GM19324 (cell line): ENCODE data around the gene PCDH9.

Experiments used
- ATAC-seq: cut with Tn5 transposase; IDR thresholded peaks from one replicate; pipeline ENCODE4 v1.9.1; 2021; ENCODE audit warnings: mild to moderate bottlenecking, moderate library complexity; ENCODE audit not compliant: unreplicated experiment, low FRiP score

PCDH9 gene

GRCh38 chr13:67168384-67168783, 61.8 kb downstream of the PCDH9 start:
- no peak for ATAC-seq

- ATAC-seq: no peak
Measured at GRCh38 chr13:67167420-67167819, 62.7 kb downstream of the PCDH9 start.

DNA sequence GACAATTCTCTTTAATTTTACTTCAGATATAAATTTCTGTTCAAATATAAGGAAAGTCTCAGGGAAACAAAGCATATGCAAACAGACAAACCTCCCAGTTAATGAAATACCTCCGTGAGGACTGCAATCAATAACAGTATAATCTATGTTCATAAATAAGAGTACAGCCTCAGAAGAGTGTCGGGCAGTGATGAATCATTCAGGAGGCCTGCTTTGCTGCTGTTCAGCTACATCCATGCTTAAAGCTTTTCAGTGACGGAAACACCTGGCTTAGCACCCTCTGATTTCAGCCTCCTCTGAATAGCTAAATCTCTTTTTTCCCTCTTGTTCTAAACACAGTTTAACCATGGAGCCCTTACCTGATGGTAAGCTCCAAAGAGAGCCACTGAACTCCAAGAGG, 69.0 kb downstream of the PCDH9 start:
- no peak for ATAC-seq

- no peak for ATAC-seq
Measured at GRCh38 chr13:67158903-67159302, 71.2 kb downstream of the PCDH9 start.

DNA sequence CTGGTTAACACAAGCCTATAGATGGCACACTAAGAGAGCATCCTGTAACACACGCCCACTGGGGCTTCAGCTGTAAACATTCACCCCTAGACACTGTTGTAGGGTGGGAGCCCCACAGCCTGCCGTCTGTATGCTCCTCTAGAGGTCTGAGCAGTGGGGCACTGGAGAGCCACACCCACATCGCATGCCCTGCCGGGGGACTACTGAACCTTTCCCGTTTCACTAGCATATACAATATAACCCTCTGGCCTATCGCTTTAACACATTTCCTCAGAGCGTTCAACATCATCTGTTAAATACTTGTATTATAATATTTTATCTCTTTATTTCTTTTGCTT, 73.4 kb downstream of the PCDH9 start:
- no peak for ATAC-seq

DNA sequence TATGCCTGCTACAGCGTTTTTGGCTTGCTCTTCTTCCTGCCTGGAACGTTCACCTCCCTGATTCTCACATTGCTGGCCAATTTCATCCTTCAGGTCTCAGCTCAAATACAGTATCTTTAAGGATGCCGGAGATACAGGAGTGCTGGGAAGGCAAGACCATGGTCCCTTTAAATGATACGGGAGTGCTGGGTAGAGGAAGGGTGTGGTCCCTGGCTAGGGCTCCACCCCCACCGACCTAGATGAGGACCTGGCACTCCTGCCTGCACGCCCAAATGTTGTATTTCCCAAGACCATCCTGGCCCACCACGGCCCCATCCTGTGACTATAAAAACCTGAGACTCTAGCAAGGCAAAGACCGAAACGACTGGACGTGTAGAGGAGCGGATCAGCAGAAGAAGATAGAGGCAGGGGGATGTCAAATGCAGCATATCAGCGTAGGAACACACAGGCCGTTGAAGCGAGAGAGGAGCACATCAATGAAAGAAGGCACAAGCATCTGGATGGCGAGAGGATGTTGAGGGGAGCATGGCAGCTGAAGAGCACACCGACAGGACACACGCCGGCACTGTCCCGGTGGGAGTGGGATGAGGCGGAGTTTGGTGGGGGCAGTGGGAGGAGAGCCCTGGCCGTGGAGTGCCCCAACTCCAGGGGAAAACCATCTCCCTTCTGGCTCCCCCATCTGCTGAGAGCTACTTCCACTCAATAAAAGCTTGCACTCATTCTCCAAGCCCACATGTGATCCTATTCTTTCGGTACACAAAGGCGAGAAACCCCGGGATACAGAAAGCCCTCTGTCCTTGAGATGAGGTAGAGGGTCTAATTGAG, 74.0 kb downstream of the PCDH9 start:
- no peak for ATAC-seq

- ATAC-seq: no peak
Measured at GRCh38 chr13:67152085-67152484, 78.1 kb downstream of the PCDH9 start.

- no peak for ATAC-seq
Measured at GRCh38 chr13:67151652-67152051, 78.5 kb downstream of the PCDH9 start.

- no peak for ATAC-seq
Measured at GRCh38 chr13:67150608-67151007, 79.5 kb downstream of the PCDH9 start.

- ATAC-seq: no peak
Measured at GRCh38 chr13:67148161-67148571, 82.0 kb downstream of the PCDH9 start.

GRCh38 chr13:67147342-67148133, 82.6 kb downstream of the PCDH9 start:
- no peak for ATAC-seq

- no peak for ATAC-seq
Measured at GRCh38 chr13:67146523-67147130, 83.5 kb downstream of the PCDH9 start.

DNA sequence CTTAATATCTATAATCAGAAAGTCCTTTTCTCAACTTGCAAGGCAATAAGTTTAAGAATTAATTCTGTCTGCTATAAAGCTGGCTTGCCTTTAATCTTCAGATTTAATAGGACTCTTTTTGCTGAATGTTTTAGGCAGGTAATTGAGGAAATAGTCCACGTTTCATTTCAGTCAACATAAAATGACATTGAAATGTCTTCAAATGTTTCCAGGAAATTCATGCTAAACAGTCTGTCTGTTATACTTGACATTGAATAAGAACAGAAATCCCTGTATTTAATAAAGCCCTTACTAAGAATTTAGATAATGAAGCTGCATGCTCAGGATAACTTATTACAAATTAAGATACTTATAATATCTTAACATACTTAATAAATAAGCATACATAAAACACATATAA, 84.2 kb downstream of the PCDH9 start:
- no peak for ATAC-seq

GRCh38 chr13:67143544-67144115, 86.5 kb downstream of the PCDH9 start:
- no peak for ATAC-seq

DNA sequence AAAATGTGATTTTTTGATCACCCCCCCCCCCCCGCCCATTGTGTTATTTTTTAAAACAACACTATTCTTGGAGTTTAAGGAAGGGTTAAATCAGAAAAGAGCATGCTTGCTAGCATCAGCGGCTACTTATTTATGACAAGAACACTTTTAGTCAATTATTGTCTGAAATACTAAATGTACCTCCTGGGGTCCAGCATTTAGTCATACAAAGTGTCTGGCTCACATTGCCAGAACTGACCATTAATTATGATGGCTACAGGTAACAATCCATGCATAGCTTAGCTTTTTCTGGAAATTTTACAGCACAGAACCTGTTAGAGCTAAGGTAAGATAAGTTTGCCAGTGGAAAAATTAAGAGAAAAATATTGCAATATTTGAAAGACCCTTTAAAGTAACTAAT, 90.1 kb downstream of the PCDH9 start:
- ATAC-seq: no peak

DNA sequence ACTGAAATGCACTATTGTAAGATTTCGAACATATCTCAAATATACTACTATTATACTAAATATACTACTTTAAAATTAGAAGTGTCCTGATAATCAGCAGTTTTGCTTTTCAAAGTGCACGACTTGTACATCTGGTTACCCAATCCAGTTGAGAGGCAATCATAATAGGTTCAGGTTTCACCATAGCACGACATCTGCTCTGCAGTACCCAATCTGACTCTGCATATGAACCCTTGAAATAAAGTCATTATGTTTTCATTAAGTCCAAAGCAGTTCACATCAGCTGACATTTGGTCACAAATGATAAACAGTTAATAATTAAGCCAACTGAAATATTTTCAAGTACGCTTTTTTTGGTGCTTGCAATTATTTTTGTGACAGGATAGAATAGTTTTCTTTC, 90.6 kb downstream of the PCDH9 start:
- no peak for ATAC-seq

- ATAC-seq: no peak
Measured at GRCh38 chr13:67138970-67139369, 91.2 kb downstream of the PCDH9 start.

- ATAC-seq: no peak
Measured at GRCh38 chr13:67137044-67137735, 92.9 kb downstream of the PCDH9 start.

GRCh38 chr13:67136157-67136556, 94.0 kb downstream of the PCDH9 start:
- no peak for ATAC-seq

GRCh38 chr13:67135356-67135755, 94.8 kb downstream of the PCDH9 start:
- no peak for ATAC-seq
